Measurements from ENCODE around the gene LASP1. TPM values are rescaled to one million over a fixed set of nuclear protein-coding genes. Genes with fewer than 3 reads are reported as not detected.
A peak's percentile ranks its signal among the peaks of the same experiment; 100 is the strongest.
"Not testable (repeated sequence)": the region's sequence is repeated elsewhere in the genome, so short reads cannot be mapped to it uniquely, and the experiment has no call there.

LASP1 gene
- total RNA-seq, 4 donors from 2014 or later, result 117 to 553 (median 307) TPM

DNA sequence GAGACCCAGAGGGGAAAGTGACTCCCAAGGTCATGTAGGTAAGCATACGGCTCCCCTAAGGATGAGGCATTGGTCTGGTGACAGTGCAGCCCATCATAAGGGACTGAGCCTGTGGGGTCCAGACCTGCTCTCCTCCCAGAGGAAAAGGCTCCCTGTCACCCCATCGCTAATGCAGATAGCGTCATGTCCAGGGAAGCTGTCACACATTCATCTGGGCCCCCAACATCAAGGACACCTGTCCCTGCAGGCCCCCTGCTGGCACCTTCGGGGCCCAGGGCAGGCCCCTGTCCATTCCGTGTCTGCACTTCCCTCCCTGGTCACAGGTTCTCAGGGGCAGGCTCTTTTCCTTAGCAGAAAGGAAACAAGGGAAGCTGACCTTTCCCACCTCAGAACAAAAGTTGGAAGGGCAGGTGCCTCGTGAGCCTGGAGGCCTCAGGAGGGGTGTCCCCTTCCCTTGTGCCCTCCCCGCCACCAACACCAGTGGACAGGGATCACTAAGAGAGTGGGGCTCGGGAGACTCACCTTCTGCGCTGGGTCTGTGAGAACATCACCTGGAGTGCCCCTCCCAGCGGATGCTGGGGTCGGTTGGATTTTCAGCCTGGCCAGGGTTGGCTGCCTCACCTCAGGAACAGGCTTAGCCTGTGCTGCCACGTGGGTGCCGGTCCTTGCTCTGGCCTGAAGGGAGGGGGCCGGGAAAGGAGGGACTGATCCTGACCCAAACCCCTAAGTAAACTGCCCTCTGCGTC is 38.2 kb downstream of the LASP1 start:
- Histone ChIP-seq H3K27ac (peak overlapping the region in 3 of 4 donors; percentile 25 to 53 (median 38)), H3K4me1 (peaks cover 3 to 67% (median 17%) of the 10 kb centered on the region in 4 donors), H3K27me3 (no peaks in the 10 kb centered on the region), H3K36me3 (peaks cover 0 to 7% (median 0%) of the 10 kb centered on the region in 4 donors), H3K9me3 (no peaks in the 10 kb centered on the region), H3K4me3 (no peak overlapping the region)
- in situ Hi-C loops (cut with MboI; ENCODE audit: low pct_ligation_motif_present in 1 of 4, low pct_unique_long_range_greater_than_20kb in 1 of 4, low sequenced_read_pairs in 3 of 4), result no loop called here
- no peak for TF ChIP-seq EP300 (IDR thresholded peaks at IDR 0.05; ENCODE audit: low read depth)
- no peak for TF ChIP-seq POLR2A (IDR thresholded peaks at IDR 0.05)
- TF ChIP-seq, protein P1, sequence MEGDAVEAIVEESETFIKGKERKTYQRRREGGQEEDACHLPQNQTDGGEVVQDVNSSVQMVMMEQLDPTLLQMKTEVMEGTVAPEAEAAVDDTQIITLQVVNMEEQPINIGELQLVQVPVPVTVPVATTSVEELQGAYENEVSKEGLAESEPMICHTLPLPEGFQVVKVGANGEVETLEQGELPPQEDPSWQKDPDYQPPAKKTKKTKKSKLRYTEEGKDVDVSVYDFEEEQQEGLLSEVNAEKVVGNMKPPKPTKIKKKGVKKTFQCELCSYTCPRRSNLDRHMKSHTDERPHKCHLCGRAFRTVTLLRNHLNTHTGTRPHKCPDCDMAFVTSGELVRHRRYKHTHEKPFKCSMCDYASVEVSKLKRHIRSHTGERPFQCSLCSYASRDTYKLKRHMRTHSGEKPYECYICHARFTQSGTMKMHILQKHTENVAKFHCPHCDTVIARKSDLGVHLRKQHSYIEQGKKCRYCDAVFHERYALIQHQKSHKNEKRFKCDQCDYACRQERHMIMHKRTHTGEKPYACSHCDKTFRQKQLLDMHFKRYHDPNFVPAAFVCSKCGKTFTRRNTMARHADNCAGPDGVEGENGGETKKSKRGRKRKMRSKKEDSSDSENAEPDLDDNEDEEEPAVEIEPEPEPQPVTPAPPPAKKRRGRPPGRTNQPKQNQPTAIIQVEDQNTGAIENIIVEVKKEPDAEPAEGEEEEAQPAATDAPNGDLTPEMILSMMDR (IDR thresholded peaks at IDR 0.05), result no peak
- TF ChIP-seq POLR2AphosphoS5 (IDR thresholded peaks at IDR 0.05), result no peak
- intact Hi-C loops (cut with DNase I; ENCODE audit: low total_unique reads), result no loop called here
- DNase-seq, result no peak
- 59 to 80% methylated on average over 1 to 14 of the region's 15 CpGs for WGBS, 2 donors (ENCODE audit: low coverage in 1 of 2)

DNA sequence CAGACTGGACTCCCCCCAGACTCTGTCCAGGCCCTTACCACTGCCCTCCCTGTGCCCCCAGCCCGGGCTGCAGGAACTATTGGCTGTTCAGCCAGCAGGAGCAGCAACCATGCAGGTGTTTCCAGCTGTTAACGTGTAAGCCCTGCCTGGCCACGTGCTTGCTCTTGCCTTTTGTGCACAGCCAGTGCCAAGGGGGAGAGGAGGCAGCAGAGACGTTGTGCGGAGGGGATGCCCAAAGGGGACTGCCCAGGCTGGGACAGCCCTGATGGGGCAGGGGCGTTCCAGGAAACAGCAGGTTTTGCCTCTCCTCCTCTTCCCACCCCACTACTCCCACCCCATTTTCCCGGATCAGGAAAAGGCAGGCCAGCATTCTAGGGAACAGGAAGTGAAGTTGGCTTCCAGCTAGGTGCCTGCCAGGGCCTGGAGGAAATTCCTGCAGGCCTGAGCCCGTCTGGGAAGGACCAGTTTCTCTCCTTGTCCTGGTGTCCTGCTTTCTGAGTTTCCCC is 38.9 kb downstream of the LASP1 start:
- in situ Hi-C loops (cut with MboI; ENCODE audit: low pct_ligation_motif_present in 1 of 4, low pct_unique_long_range_greater_than_20kb in 1 of 4, low sequenced_read_pairs in 3 of 4), result no loop called here
- Histone ChIP-seq H3K36me3 (peaks cover 0 to under 1% (median 0%) of the 10 kb centered on the region in 4 donors), H3K27ac (peak overlapping the region in 3 of 4 donors; percentile 25 to 53 (median 38)), H3K9me3 (no peaks in the 10 kb centered on the region), H3K27me3 (no peaks in the 10 kb centered on the region), H3K4me3 (no peak overlapping the region), H3K4me1 (peaks cover 3 to 71% (median 17%) of the 10 kb centered on the region in 4 donors)
- DNase-seq, result no peak
- TF ChIP-seq POLR2A (IDR thresholded peaks at IDR 0.05), result no peak
- TF ChIP-seq EP300 (IDR thresholded peaks at IDR 0.05; ENCODE audit: low read depth), result no peak
- TF ChIP-seq, protein P1 (IDR thresholded peaks at IDR 0.05), result no peak
- no peak for TF ChIP-seq POLR2AphosphoS5 (IDR thresholded peaks at IDR 0.05)
- intact Hi-C loops (cut with DNase I; ENCODE audit: low total_unique reads), result no loop called here
- 50% methylated on average over 8 of the region's 8 CpGs; no CpG with 5 or more reads in 1 of the 2 donors for WGBS, 2 donors (ENCODE audit: low coverage in 1 of 2)

DNA sequence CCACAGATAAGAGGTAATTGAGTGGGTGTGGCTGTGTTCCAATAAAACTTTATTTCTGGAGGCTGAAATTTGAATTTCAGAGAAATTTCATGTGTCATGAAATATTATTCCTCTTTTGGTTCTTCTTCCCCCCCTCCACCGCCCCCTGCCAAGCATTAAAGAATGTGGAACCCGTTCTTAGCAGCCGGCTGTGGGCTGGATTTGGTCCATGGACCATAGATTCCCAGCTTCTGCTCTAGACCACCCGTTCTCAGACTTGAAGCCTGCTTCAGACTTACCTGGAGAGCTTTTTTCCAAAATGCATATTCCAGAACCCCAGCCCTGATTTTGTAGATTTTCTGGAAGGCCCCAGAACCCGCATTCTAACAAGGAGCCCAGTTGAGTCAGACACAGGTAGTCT is 40.5 kb downstream of the LASP1 start:
- H3K9me3 ChIP-seq, result no peaks in the 10 kb centered on the region
- no peak overlapping the region for H3K4me3 ChIP-seq
- no peak for DNase-seq
- 79 to 85% methylated on average over 5 of the region's 5 CpGs for WGBS, 2 donors (ENCODE audit: low coverage in 1 of 2)
- in situ Hi-C loops (cut with MboI; ENCODE audit: low pct_ligation_motif_present in 1 of 4, low pct_unique_long_range_greater_than_20kb in 1 of 4, low sequenced_read_pairs in 3 of 4) (no loop called here), intact Hi-C loops (cut with DNase I; ENCODE audit: low total_unique reads) (no loop called here)
- no peak overlapping the region for H3K27ac ChIP-seq
- no peak for TF ChIP-seq POLR2AphosphoS5 (IDR thresholded peaks at IDR 0.05)
- TF ChIP-seq, protein P1 (IDR thresholded peaks at IDR 0.05), result no peak
- TF ChIP-seq POLR2A (IDR thresholded peaks at IDR 0.05), result no peak
- TF ChIP-seq EP300 (IDR thresholded peaks at IDR 0.05; ENCODE audit: low read depth), result no peak
- peaks cover 6 to 86% (median 28%) of the 10 kb centered on the region in 4 donors for H3K4me1 ChIP-seq
- H3K27me3 ChIP-seq, result no peaks in the 10 kb centered on the region
- H3K36me3 ChIP-seq, result peaks cover 0 to 10% (median 4%) of the 10 kb centered on the region in 4 donors

DNA sequence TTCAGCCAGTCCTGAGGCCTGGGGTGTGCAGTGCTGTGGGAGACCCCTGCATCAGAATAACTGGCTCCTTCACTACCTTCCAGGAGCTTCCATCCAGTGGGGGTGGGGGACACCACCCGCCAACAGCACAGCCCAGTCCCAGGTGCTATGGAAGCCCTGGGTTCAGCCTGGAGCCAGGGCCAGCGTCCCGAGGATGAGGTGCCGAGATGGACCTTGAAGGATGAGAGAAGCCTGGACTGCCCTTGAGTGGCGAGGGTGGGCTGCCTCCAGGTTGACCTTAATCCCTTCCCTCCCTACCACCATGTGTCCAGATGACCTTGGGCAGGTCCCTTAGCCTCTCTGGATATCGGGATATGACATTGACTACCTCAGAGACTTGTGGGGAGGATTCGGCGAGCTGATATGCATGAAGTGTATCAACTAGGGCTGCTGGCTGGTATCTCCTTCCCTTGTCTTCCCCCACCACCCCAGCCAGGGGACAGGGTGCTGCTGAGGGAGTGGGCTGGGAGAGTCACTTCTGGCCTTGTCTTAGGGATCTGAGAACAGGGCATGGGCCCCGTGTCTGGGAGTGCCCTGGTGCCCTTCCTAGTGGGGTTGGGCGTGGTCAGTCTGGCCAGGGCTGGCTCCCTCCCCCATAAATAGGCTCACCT is 41.3 kb downstream of the LASP1 start:
- peaks cover 0 to 19% (median 10%) of the 10 kb centered on the region in 4 donors for H3K36me3 ChIP-seq
- H3K27me3 ChIP-seq, result no peaks in the 10 kb centered on the region
- peaks cover 6 to 85% (median 28%) of the 10 kb centered on the region in 4 donors for H3K4me1 ChIP-seq
- in situ Hi-C loops (cut with MboI; ENCODE audit: low pct_ligation_motif_present in 1 of 4, low pct_unique_long_range_greater_than_20kb in 1 of 4, low sequenced_read_pairs in 3 of 4) (no loop called here), intact Hi-C loops (cut with DNase I; ENCODE audit: low total_unique reads) (no loop called here)
- peak overlapping the region in 1 of 4 donors; percentile 65 for H3K27ac ChIP-seq
- no peak for DNase-seq
- no peak overlapping the region for H3K4me3 ChIP-seq
- TF ChIP-seq EP300 (IDR thresholded peaks at IDR 0.05; ENCODE audit: low read depth), result no peak
- TF ChIP-seq, protein P1 (IDR thresholded peaks at IDR 0.05), result no peak
- TF ChIP-seq POLR2A (IDR thresholded peaks at IDR 0.05), result no peak
- TF ChIP-seq POLR2AphosphoS5 (IDR thresholded peaks at IDR 0.05), result no peak
- no peaks in the 10 kb centered on the region for H3K9me3 ChIP-seq
- WGBS, 2 donors (ENCODE audit: low coverage in 1 of 2), result 87% methylated on average over 10 of the region's 10 CpGs; no CpG with 5 or more reads in 1 of the 2 donors

DNA sequence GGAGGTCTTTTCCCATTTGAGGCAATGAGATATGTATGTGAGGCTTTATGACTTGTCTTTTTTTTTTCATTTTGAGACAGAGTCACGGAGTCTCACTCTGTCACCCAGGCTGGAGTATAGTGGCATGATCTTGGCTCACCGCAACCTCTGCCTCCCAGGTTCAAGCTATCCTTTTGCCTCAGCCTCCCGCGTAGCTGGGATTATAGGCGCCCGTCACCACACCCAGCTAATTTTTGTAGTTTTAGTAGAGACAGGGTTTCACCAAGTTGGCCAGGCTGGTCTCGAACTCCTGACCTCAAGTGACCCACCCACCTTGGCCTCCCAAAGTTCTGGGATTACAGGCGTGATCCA is 41.8 kb downstream of the LASP1 start:
- DNase-seq; H3K4me3 ChIP-seq; H3K27me3 ChIP-seq; intact Hi-C loops (cut with DNase I; ENCODE audit: low total_unique reads); in situ Hi-C loops (cut with MboI; ENCODE audit: low pct_ligation_motif_present in 1 of 4, low pct_unique_long_range_greater_than_20kb in 1 of 4, low sequenced_read_pairs in 3 of 4); H3K9me3 ChIP-seq: not testable (repeated sequence)
- Histone ChIP-seq H3K36me3 (peaks cover 0 to 23% (median 11%) of the 10 kb centered on the region in 4 donors), H3K27ac (peak overlapping the region in 3 of 4 donors; percentile 31 to 65 (median 37)), H3K4me1 (peaks cover 6 to 80% (median 28%) of the 10 kb centered on the region in 4 donors)
- WGBS, 2 donors (ENCODE audit: low coverage in 1 of 2), result 92% methylated on average over 8 of the region's 8 CpGs; no CpG with 5 or more reads in 1 of the 2 donors

Data from transverse colon (tissue), 4 donors.